ENCODE results near the gene CPED1.

DNA sequence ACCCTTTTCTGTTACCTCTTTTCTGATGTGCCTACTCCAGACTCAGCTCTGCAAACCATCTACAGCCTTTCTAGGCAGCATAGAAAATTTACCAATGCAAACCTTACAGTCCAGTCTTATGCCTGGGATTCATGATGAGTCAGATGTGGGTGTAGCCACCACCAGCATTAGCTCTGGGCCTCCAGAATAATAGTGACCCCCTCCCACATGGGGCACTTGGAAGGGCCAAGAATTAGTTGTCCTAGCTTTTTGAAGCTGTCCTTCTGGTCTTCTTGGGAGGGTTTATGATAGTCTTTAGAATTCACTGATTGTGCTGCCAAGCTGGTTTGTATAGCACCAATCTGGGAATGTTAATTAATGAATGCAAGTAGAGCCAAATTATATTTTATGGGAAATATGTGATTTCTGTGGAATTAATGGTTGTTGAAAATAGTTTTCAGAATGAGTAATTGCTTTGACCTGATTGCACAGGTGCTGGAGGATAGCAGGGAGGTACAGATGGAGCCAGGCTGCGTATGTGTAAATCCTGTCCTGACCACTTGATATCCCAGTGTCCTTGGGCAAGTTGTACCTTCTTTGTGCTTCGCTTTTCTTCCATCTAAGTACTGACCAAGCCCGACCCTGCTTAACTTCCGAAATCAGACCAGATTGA is 94.8 kb downstream of the CPED1 start:
- TF ChIP-seq, protein P1, sequence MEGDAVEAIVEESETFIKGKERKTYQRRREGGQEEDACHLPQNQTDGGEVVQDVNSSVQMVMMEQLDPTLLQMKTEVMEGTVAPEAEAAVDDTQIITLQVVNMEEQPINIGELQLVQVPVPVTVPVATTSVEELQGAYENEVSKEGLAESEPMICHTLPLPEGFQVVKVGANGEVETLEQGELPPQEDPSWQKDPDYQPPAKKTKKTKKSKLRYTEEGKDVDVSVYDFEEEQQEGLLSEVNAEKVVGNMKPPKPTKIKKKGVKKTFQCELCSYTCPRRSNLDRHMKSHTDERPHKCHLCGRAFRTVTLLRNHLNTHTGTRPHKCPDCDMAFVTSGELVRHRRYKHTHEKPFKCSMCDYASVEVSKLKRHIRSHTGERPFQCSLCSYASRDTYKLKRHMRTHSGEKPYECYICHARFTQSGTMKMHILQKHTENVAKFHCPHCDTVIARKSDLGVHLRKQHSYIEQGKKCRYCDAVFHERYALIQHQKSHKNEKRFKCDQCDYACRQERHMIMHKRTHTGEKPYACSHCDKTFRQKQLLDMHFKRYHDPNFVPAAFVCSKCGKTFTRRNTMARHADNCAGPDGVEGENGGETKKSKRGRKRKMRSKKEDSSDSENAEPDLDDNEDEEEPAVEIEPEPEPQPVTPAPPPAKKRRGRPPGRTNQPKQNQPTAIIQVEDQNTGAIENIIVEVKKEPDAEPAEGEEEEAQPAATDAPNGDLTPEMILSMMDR (conservative IDR thresholded peaks at IDR 0.05; ENCODE audit: low read length) = no peak
- TF ChIP-seq EZH2phosphoT487 (IDR thresholded peaks at IDR 0.05; ENCODE audit: borderline replicate concordance, low read depth, low read length) = no peak

Data from OCI-LY7 (cell line).